Colonic mucosa (tissue), 4 donors: Measurements from ENCODE around the gene COL1A1. TPM values are rescaled to one million over a fixed set of nuclear protein-coding genes. Genes with fewer than 3 reads are reported as not detected.

Experiments used
- DNase-seq: peaks from one replicate; pipeline ENCODE4 v3.0.0-alpha.2; 2020
- H3K27ac ChIP-seq: fragments of 200-600 bp; one replicate; pipeline ENCODE4 v1.8.0; 2021
- H3K27me3 ChIP-seq: fragments of 200-600 bp; one replicate; pipeline ENCODE4 v1.8.0; 2021
- H3K36me3 ChIP-seq: fragments of 200-600 bp; one replicate; pipeline ENCODE4 v1.8.0; 2021
- H3K4me1 ChIP-seq: fragments of 200-600 bp; one replicate; pipeline ENCODE4 v1.8.0; 2021; ENCODE audit warnings: mild to moderate bottlenecking
- H3K4me3 ChIP-seq: fragments of 200-600 bp; one replicate; pipeline ENCODE4 v1.8.0; 2021
- H3K9ac ChIP-seq, 2 donors: one replicate each; pipeline ENCODE4 v1.7.0; 2013; ENCODE audit warnings: control low read depth in 2 of 2, low read depth in 2 of 2, low read length in 2 of 2
- H3K9me3 ChIP-seq: fragments of 200-600 bp; one replicate; pipeline ENCODE4 v1.8.0; 2021
- CTCF ChIP-seq: fragments of 200-600 bp; IDR thresholded peaks from one replicate; pipeline ENCODE4 v1.8.0; 2022; ENCODE audit warnings: antibody characterized with exemption, mild to moderate bottlenecking
- intact Hi-C: fragments of 100-400 bp; cut with DNase I; formaldehyde crosslinking; loops from one replicate; pipeline ENCODE4 v1.14.1; 2022
- total RNA-seq, 2 donors: library from RNA; stranded (reverse); fragmentation: NEBNext Ultra II Directional in 1 of 2; extraction: Animal tissue kit (Norgen Biotek cat#: 25700) in 1 of 2; gene quantifications; one replicate each; pipeline ENCODE4 v1.2.1, GENCODE V29; 2021
- donor health status: healthy.
- donor health status: DM: no; HTN: no; CAD: no.
- donor health status: DM: no; HTN: no; CAD: no.

Gene COL1A1
- total RNA-seq, result 100 to 1,000 TPM in 1 of 2 donors, 10 to 100 TPM in 1; 74.7 to 127 TPM

GRCh38 chr17:50201276-50201854, at the start of gene COL1A1:
Gene COL1A1, minus strand, starts transcription at chr17:50201631. Its CDS starts 118 bp downstream, at chr17:50201513.
- Histone ChIP-seq H3K9me3 (no peaks in the 10 kb centered on the region), H3K36me3 (no peaks in the 10 kb centered on the region), H3K4me1 (peaks cover 3% of the 10 kb centered on the region), H3K9ac (peak within 1 kb of the TSS; percentile 74), H3K27me3 (peaks cover 17% of the 10 kb centered on the region), H3K27ac (peak within 1 kb of the TSS; percentile 87), H3K4me3 (peak within 1 kb of the TSS; percentile 36)
- no peak for TF ChIP-seq CTCF
- DNase-seq, result peak; percentile 73
- intact Hi-C loops, result loop anchor here (1.0 to 2.0 kb wide), 2 partner anchors 71 to 96 kb away; no protein-coding TSS in a partner anchor

GRCh38 chr17:50248255-50248654, 46.8 kb upstream of the COL1A1 start:
- no peak for DNase-seq
- Histone ChIP-seq H3K4me1 (no peaks in the 10 kb centered on the region), H3K9ac (no peak overlapping the region), H3K27ac (no peak overlapping the region), H3K36me3 (no peaks in the 10 kb centered on the region), H3K4me3 (no peak overlapping the region), H3K9me3 (no peaks in the 10 kb centered on the region), H3K27me3 (no peaks in the 10 kb centered on the region)
- intact Hi-C loops, result no loop called here
- TF ChIP-seq CTCF, result no peak

GRCh38 chr17:50244771-50245170, 43.3 kb upstream of the COL1A1 start:
- Histone ChIP-seq H3K9me3 (no peaks in the 10 kb centered on the region), H3K4me3 (no peak overlapping the region), H3K27me3 (no peaks in the 10 kb centered on the region), H3K4me1 (no peaks in the 10 kb centered on the region), H3K27ac (no peak overlapping the region), H3K36me3 (no peaks in the 10 kb centered on the region), H3K9ac (no peak overlapping the region)
- intact Hi-C loops, result no loop called here
- no peak for DNase-seq
- TF ChIP-seq CTCF, result no peak

- no peak for TF ChIP-seq CTCF
- Histone ChIP-seq H3K4me1 (no peaks in the 10 kb centered on the region), H3K4me3 (no peak overlapping the region), H3K9me3 (no peaks in the 10 kb centered on the region), H3K36me3 (no peaks in the 10 kb centered on the region), H3K9ac (no peak overlapping the region), H3K27me3 (no peaks in the 10 kb centered on the region), H3K27ac (no peak overlapping the region)
- no peak for DNase-seq
- intact Hi-C loops, result no loop called here
These were observed 40.0 kb upstream of the COL1A1 start for GRCh38 chr17:50241431-50241830.

GRCh38 chr17:50240851-50241250, 39.4 kb upstream of the COL1A1 start:
- DNase-seq, result no peak
- no peak for TF ChIP-seq CTCF
- Histone ChIP-seq H3K27me3 (no peaks in the 10 kb centered on the region), H3K9ac (no peak overlapping the region), H3K27ac (no peak overlapping the region), H3K4me3 (no peak overlapping the region), H3K36me3 (no peaks in the 10 kb centered on the region), H3K4me1 (no peaks in the 10 kb centered on the region), H3K9me3 (no peaks in the 10 kb centered on the region)
- intact Hi-C loops, result no loop called here
